HepG2 (cell line): ENCODE data around the gene SEMA6D. TPM values are rescaled to one million over a fixed set of nuclear protein-coding genes. Genes with fewer than 3 reads are reported as not detected.

Source experiments
- ATAC-seq: fragments of 200-7000 bp; cut with Tn5 transposase; 3 replicates; pipeline ENCODE4 v1.9.1; 2020; ENCODE audit warnings: mild to moderate bottlenecking, moderate library complexity
- BruUV-seq: library from RNA; stranded (reverse); fragments of 400-500 nt; replicated peaks from 2 replicates; lab custom pipeline; 2021; lab: Mats Ljungman, UMichigan
- CTCF ChIA-PET: fragments of 300-600 bp; formaldehyde crosslinking; extraction: SDS; loops from one replicate; lab custom pipeline; 2021; ENCODE audit warnings: low total read pairs, inconsistent platforms, low intra/inter-chr PET ratio; lab: Yijun Ruan, JAX
- POLR2A ChIA-PET: fragments of 350-600 bp; sonication (Branson Sonifier 250); formaldehyde crosslinking; loops from one replicate; lab custom pipeline; 2020; ENCODE audit warnings: antibody characterized with exemption, inconsistent platforms; lab: Yijun Ruan, JAX
- DNase-seq: peaks from one replicate; pipeline ENCODE4 v3.0.0-alpha.2; 2015; ENCODE audit warnings: low spot score
- FAIRE-seq: peaks from 3 replicates; lab custom pipeline; 2011; peaks lifted over from hg19 to GRCh38; lab: Jason Lieb, UNC
- H2AFZ ChIP-seq: one replicate; pipeline ENCODE4 v1.6.1; 2011; ENCODE audit warnings: low read length, inconsistent platforms
- H3K27ac ChIP-seq: fragments of 300-600 bp; 3 replicates; pipeline ENCODE4 v1.8.0; 2011; ENCODE audit warnings: mixed run types, mild to moderate bottlenecking, mixed read lengths, low read length, inconsistent platforms; ENCODE audit not compliant: insufficient read depth; ENCODE audit errors: extremely low read length
- H3K27me3 ChIP-seq, 2 experiments: fragments of 200-600 bp in 1 of 2; 2 replicates in 1 of 2; 3 replicates in 1 of 2; pipeline versions ENCODE4 v1.6.0 to v1.8.0; 2011; ENCODE audit warnings: low read length in 2 of 2, mild to moderate bottlenecking in 2 of 2, moderate library complexity in 2 of 2, inconsistent platforms in 1 of 2; ENCODE audit not compliant: insufficient read depth in 2 of 2, control insufficient read depth in 1 of 2
- H3K36me3 ChIP-seq, 2 experiments: fragments of 200-600 bp in 1 of 2; replicated peaks in 1 of 2; 2 replicates in 1 of 2; 3 replicates in 1 of 2; pipeline versions ENCODE4 v1.5.1 to v1.8.0; 2011; ENCODE audit warnings: low read length in 2 of 2, inconsistent platforms in 1 of 2; ENCODE audit not compliant: insufficient read depth in 2 of 2, control insufficient read depth in 1 of 2
- H3K4me1 ChIP-seq: 2 replicates; pipeline ENCODE4 v1.5.1; 2012; ENCODE audit warnings: low read length, inconsistent platforms; ENCODE audit not compliant: insufficient read depth
- H3K4me2 ChIP-seq: 2 replicates; pipeline ENCODE4 v1.6.0; 2011; ENCODE audit warnings: low read depth, low read length, inconsistent platforms
- H3K4me3 ChIP-seq, 3 experiments: fragments of 200-600 bp in 1 of 3; sonication (generic), shearing (Covaris generic) in 1 of 3; replicated peaks in 1 of 3; 2 replicates each; pipeline ENCODE4 v1.5.1; 2011 to 2016; ENCODE audit warnings: low read length in 3 of 3, inconsistent platforms in 2 of 3, low read depth in 2 of 3, mild to moderate bottlenecking in 2 of 3, control low read depth in 1 of 3, mixed read lengths in 1 of 3; ENCODE audit not compliant: insufficient read depth in 1 of 3
- H3K79me2 ChIP-seq: one replicate; pipeline ENCODE4 v1.6.1; 2011; ENCODE audit warnings: low read length, inconsistent platforms; ENCODE audit not compliant: insufficient read depth
- H3K9ac ChIP-seq: 2 replicates; pipeline ENCODE4 v1.6.0; 2011; ENCODE audit warnings: mild to moderate bottlenecking, low read depth, low read length, inconsistent platforms; ENCODE audit not compliant: insufficient read depth
- H3K9me3 ChIP-seq: 2 replicates; pipeline ENCODE4 v1.5.1; 2012; ENCODE audit warnings: mild to moderate bottlenecking, low read length
- H4K20me1 ChIP-seq: 2 replicates; pipeline ENCODE4 v1.6.0; 2011; ENCODE audit warnings: inconsistent platforms, mild to moderate bottlenecking, low read length, moderate library complexity; ENCODE audit not compliant: insufficient read depth
- KLF6 ChIP-seq: IDR thresholded peaks from 2 replicates; pipeline ENCODE4 v1.8.0; 2016; ENCODE audit warnings: missing biosample characterization, missing genetic modification reagents
- MTF2 ChIP-seq: sonication (generic); formaldehyde crosslinking; IDR thresholded peaks from 2 replicates; pipeline ENCODE4 v1.5.0; 2020; ENCODE audit warnings: missing genetic modification reagents, borderline replicate concordance
- ZFP36 ChIP-seq: fragments of 150-350 bp; IDR thresholded peaks from 2 replicates; pipeline ENCODE4 v1.6.1; 2018; ENCODE audit warnings: borderline replicate concordance, low read length, low read depth; ENCODE audit not compliant: partially characterized antibody
- ZNF3 ChIP-seq: IDR thresholded peaks from 2 replicates; pipeline ENCODE4 v1.7.0; 2017; ENCODE audit warnings: inconsistent platforms
- ZNF562 ChIP-seq: sonication (generic); formaldehyde crosslinking; IDR thresholded peaks from 2 replicates; pipeline ENCODE4 v1.8.0; 2022; ENCODE audit warnings: missing genetic modification reagents, borderline replicate concordance
- ZNF775 ChIP-seq: sonication (generic); formaldehyde crosslinking; IDR thresholded peaks from 2 replicates; pipeline ENCODE4 v1.4.0; 2020; ENCODE audit warnings: missing genetic modification reagents, mild to moderate bottlenecking, moderate library complexity, borderline replicate concordance
- ZSCAN20 ChIP-seq: sonication (generic); formaldehyde crosslinking; IDR thresholded peaks from 2 replicates; pipeline ENCODE4 v1.4.0; 2020; ENCODE audit warnings: missing genetic modification reagents, mild to moderate bottlenecking, borderline replicate concordance
- in situ Hi-C: cut with HindIII; loops from 2 replicates; pipeline ENCODE4 v1.10.0; 2017; ENCODE audit warnings: low pct_unique_long_range_greater_than_20kb; ENCODE audit not compliant: extremely low pct_ligation_motif_present
- intact Hi-C: fragments of 100-400 bp; cut with micrococcal nuclease; formaldehyde crosslinking; loops from one replicate; pipeline ENCODE4 v1.10.0; 2022; ENCODE audit not compliant: unreplicated experiment
- polyA plus RNA-seq, 8 experiments: library from polyadenylated mRNA; depleted of rRNA in 3 of 8; stranded (reverse) in 7 of 8; unstranded in 1 of 8; fragments of >200 nt; fragmentation: Illumina TruSeq in 4 of 8; extraction: Trizol in 4 of 8; gene quantifications; 2 replicates each; pipeline versions ENCODE4 v1.2.1 to v1.2.3, GENCODE V29; 2011 to 2016; ENCODE audit warnings: low read depth in 4 of 8, missing spikeins in 1 of 8, mixed read lengths in 1 of 8; ENCODE audit not compliant: insufficient read depth in 1 of 8
- total RNA-seq, 5 experiments: library from RNA; depleted of rRNA; stranded (reverse); fragments of >200 nt; fragmentation: Illumina TruSeq; extraction: Trizol; gene quantifications; 2 replicates each; pipeline ENCODE4 v1.2.3, GENCODE V29; 2016; ENCODE audit warnings: low read depth in 1 of 5
- TF ChIP-seq, protein P1 (sequence below): sonication (generic); formaldehyde crosslinking; IDR thresholded peaks from 2 replicates; pipeline ENCODE4 v1.8.0; 2022; ENCODE audit warnings: mild to moderate bottlenecking, missing genetic modification reagents, moderate library complexity
- TF ChIP-seq, protein P2 (sequence below): sonication (generic); formaldehyde crosslinking; IDR thresholded peaks from 2 replicates; pipeline ENCODE4 v1.8.0; 2022; ENCODE audit warnings: mild to moderate bottlenecking, missing genetic modification reagents; ENCODE audit not compliant: insufficient replicate concordance
- TF ChIP-seq, protein P3 (sequence below): sonication (generic); formaldehyde crosslinking; IDR thresholded peaks from 2 replicates; pipeline ENCODE4 v1.4.0; 2020; ENCODE audit warnings: missing genetic modification reagents
- TF ChIP-seq, protein P4 (sequence below): sonication (generic); formaldehyde crosslinking; IDR thresholded peaks from 2 replicates; pipeline ENCODE4 v1.5.1; 2020; ENCODE audit warnings: missing genetic modification reagents, mild to moderate bottlenecking, borderline replicate concordance
- TF ChIP-seq, protein P5 (sequence below): sonication (generic); formaldehyde crosslinking; IDR thresholded peaks from 2 replicates; pipeline ENCODE4 v1.4.0; 2020; ENCODE audit warnings: mild to moderate bottlenecking, missing genetic modification reagents

The SEMA6D gene
- total and polyA plus RNA-seq, 2 of the 13 experiments (the other 11 are each of a cell fraction or from before 2014, with no cell fraction given): not detected

DNA sequence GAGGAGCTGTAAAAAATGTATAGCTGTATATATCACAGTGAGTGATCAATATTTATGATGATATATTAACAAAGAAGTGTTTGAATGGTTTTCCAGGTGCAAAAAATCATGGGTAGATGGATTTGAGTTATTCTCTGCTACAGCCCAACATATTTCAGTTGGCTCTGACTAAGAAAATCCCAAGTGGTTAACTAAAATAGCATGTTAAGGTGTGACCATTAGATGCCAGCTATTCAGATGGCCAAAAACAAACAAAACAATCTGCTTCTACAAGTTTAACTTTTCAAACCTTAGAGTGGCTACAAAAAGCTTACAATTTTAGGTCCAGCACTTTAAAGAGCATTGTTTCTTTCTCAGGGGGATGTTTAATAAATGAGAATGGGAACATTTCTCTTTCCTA lies 67.5 kb downstream of the SEMA6D start:
- TF ChIP-seq, protein P1, sequence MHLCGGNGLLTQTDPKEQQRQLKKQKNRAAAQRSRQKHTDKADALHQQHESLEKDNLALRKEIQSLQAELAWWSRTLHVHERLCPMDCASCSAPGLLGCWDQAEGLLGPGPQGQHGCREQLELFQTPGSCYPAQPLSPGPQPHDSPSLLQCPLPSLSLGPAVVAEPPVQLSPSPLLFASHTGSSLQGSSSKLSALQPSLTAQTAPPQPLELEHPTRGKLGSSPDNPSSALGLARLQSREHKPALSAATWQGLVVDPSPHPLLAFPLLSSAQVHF (CRISPR knock-in tag): no peak
- no peak for TF ChIP-seq ZNF3 (CRISPR knock-in tag)
- no peak for TF ChIP-seq ZNF775 (CRISPR knock-in tag)
- TF ChIP-seq ZNF562 (CRISPR knock-in tag): no peak
- TF ChIP-seq, protein P2, sequence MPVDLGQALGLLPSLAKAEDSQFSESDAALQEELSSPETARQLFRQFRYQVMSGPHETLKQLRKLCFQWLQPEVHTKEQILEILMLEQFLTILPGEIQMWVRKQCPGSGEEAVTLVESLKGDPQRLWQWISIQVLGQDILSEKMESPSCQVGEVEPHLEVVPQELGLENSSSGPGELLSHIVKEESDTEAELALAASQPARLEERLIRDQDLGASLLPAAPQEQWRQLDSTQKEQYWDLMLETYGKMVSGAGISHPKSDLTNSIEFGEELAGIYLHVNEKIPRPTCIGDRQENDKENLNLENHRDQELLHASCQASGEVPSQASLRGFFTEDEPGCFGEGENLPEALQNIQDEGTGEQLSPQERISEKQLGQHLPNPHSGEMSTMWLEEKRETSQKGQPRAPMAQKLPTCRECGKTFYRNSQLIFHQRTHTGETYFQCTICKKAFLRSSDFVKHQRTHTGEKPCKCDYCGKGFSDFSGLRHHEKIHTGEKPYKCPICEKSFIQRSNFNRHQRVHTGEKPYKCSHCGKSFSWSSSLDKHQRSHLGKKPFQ (CRISPR knock-in tag): no peak
- no peak for TF ChIP-seq ZSCAN20 (CRISPR knock-in tag)
- no peak for TF ChIP-seq KLF6 (CRISPR knock-in tag)
- TF ChIP-seq, protein P3, sequence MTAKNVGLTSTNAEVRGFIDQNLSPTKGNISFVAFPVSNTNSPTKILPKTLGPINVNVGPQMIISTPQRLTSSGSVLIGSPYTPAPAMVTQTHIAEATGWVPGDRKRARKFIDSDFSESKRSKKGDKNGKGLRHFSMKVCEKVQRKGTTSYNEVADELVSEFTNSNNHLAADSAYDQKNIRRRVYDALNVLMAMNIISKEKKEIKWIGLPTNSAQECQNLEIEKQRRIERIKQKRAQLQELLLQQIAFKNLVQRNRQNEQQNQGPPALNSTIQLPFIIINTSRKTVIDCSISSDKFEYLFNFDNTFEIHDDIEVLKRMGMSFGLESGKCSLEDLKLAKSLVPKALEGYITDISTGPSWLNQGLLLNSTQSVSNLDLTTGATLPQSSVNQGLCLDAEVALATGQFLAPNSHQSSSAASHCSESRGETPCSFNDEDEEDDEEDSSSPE: no peak
- TF ChIP-seq MTF2 (CRISPR knock-in tag): no peak
- TF ChIP-seq, protein P4, sequence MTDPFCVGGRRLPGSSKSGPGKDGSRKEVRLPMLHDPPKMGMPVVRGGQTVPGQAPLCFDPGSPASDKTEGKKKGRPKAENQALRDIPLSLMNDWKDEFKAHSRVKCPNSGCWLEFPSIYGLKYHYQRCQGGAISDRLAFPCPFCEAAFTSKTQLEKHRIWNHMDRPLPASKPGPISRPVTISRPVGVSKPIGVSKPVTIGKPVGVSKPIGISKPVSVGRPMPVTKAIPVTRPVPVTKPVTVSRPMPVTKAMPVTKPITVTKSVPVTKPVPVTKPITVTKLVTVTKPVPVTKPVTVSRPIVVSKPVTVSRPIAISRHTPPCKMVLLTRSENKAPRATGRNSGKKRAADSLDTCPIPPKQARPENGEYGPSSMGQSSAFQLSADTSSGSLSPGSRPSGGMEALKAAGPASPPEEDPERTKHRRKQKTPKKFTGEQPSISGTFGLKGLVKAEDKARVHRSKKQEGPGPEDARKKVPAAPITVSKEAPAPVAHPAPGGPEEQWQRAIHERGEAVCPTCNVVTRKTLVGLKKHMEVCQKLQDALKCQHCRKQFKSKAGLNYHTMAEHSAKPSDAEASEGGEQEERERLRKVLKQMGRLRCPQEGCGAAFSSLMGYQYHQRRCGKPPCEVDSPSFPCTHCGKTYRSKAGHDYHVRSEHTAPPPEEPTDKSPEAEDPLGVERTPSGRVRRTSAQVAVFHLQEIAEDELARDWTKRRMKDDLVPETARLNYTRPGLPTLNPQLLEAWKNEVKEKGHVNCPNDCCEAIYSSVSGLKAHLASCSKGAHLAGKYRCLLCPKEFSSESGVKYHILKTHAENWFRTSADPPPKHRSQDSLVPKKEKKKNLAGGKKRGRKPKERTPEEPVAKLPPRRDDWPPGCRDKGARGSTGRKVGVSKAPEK (CRISPR knock-in tag): no peak
- TF ChIP-seq, protein P5, sequence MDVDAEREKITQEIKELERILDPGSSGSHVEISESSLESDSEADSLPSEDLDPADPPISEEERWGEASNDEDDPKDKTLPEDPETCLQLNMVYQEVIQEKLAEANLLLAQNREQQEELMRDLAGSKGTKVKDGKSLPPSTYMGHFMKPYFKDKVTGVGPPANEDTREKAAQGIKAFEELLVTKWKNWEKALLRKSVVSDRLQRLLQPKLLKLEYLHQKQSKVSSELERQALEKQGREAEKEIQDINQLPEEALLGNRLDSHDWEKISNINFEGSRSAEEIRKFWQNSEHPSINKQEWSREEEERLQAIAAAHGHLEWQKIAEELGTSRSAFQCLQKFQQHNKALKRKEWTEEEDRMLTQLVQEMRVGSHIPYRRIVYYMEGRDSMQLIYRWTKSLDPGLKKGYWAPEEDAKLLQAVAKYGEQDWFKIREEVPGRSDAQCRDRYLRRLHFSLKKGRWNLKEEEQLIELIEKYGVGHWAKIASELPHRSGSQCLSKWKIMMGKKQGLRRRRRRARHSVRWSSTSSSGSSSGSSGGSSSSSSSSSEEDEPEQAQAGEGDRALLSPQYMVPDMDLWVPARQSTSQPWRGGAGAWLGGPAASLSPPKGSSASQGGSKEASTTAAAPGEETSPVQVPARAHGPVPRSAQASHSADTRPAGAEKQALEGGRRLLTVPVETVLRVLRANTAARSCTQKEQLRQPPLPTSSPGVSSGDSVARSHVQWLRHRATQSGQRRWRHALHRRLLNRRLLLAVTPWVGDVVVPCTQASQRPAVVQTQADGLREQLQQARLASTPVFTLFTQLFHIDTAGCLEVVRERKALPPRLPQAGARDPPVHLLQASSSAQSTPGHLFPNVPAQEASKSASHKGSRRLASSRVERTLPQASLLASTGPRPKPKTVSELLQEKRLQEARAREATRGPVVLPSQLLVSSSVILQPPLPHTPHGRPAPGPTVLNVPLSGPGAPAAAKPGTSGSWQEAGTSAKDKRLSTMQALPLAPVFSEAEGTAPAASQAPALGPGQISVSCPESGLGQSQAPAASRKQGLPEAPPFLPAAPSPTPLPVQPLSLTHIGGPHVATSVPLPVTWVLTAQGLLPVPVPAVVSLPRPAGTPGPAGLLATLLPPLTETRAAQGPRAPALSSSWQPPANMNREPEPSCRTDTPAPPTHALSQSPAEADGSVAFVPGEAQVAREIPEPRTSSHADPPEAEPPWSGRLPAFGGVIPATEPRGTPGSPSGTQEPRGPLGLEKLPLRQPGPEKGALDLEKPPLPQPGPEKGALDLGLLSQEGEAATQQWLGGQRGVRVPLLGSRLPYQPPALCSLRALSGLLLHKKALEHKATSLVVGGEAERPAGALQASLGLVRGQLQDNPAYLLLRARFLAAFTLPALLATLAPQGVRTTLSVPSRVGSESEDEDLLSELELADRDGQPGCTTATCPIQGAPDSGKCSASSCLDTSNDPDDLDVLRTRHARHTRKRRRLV (CRISPR knock-in tag): no peak
- no peak for TF ChIP-seq ZFP36
- Histone ChIP-seq H2AFZ (no peak overlapping the region), H3K9ac (no peak overlapping the region), H3K4me2 (no peak overlapping the region), H3K27me3 (no peaks in the 10 kb centered on the region), H3K79me2 (no peaks in the 10 kb centered on the region), H3K4me1 (no peaks in the 10 kb centered on the region), H3K27ac (no peak overlapping the region), H3K36me3 (no peaks in the 10 kb centered on the region), H4K20me1 (no peaks in the 10 kb centered on the region), H3K9me3 (peaks cover 29% of the 10 kb centered on the region), H3K4me3 (no peak overlapping the region)
- in situ Hi-C loops: no loop called here
- no peak for FAIRE-seq
- ChIA-PET CTCF (no interaction called here), POLR2A (no interaction called here)
- ATAC-seq: no peak
- intact Hi-C loops: no loop called here
- BruUV-seq: no TSS peak
- no peak for DNase-seq
